GM12878 (cell line): ENCODE data around the gene ZNF44. TPM values are rescaled to one million over a fixed set of nuclear protein-coding genes. Genes with fewer than 3 reads are reported as not detected.

Source experiments
- ATAC-seq: fragments of 200-7000 bp; cut with Tn5 transposase; 3 replicates; pipeline ENCODE4 v1.9.1; 2020; ENCODE audit warnings: mild to moderate bottlenecking, moderate library complexity
- BruUV-seq: library from RNA; stranded (reverse); fragments of 400-500 nt; replicated peaks from 2 replicates; lab custom pipeline; 2021; lab: Mats Ljungman, UMichigan
- CTCF ChIA-PET: fragments of 300-600 bp; sonication (Branson Sonifier 250); formaldehyde crosslinking; extraction: SDS; loops from one replicate; lab custom pipeline; 2021; ENCODE audit warnings: inconsistent platforms; lab: Yijun Ruan, JAX
- POLR2A ChIA-PET: fragments of 350-600 bp; formaldehyde crosslinking; extraction: SDS; loops from one replicate; lab custom pipeline; 2021; ENCODE audit warnings: inconsistent platforms; lab: Charles Lee
- RAD21 ChIA-PET: fragments of 300-600 bp; sonication (Branson Sonifier 250); formaldehyde crosslinking; loops from one replicate; lab custom pipeline; 2023; ENCODE audit warnings: antibody characterized with exemption; ENCODE audit not compliant: unreplicated experiment; lab: Charles Lee
- SMC1A ChIA-PET: fragments of 300-600 bp; sonication (Branson Sonifier 250); formaldehyde crosslinking; loops from one replicate; lab custom pipeline; 2023; ENCODE audit not compliant: unreplicated experiment, uncharacterized antibody; lab: Charles Lee
- DNase-seq: peaks from one replicate; pipeline ENCODE4 v3.0.0-alpha.2; 2011; ENCODE audit warnings: low read depth, low spot score
- FAIRE-seq: peaks from 3 replicates; lab custom pipeline; 2011; peaks lifted over from hg19 to GRCh38; lab: Jason Lieb, UNC
- H2AFZ ChIP-seq: 2 replicates; pipeline ENCODE4 v1.6.0; 2011; ENCODE audit warnings: low read depth, low read length, control low read depth; ENCODE audit not compliant: control insufficient read depth
- H3K27ac ChIP-seq: 2 replicates; pipeline ENCODE4 v1.5.1; 2011; ENCODE audit warnings: control low read depth; ENCODE audit not compliant: control insufficient read depth, insufficient read depth
- H3K27me3 ChIP-seq, 2 experiments: replicated peaks in 1 of 2; 2 replicates each; pipeline versions ENCODE4 v1.6.0 to v1.6.1; 2011; ENCODE audit warnings: low read length in 1 of 2; ENCODE audit not compliant: control insufficient read depth in 2 of 2, insufficient read depth in 2 of 2
- H3K36me3 ChIP-seq, 2 experiments: 2 replicates each; pipeline ENCODE4 v1.5.1; 2011; ENCODE audit warnings: low read length in 1 of 2; ENCODE audit not compliant: control insufficient read depth in 2 of 2, insufficient read depth in 2 of 2
- H3K4me1 ChIP-seq: 2 replicates; pipeline ENCODE4 v1.6.1; 2011; ENCODE audit warnings: mild to moderate bottlenecking, low read length, moderate library complexity, mixed read lengths; ENCODE audit not compliant: control insufficient read depth, insufficient read depth
- H3K4me2 ChIP-seq: 2 replicates; pipeline ENCODE4 v1.6.0; 2011; ENCODE audit warnings: control low read depth; ENCODE audit not compliant: control insufficient read depth, insufficient read depth
- H3K4me3 ChIP-seq: fragments of 200-600 bp; sonication (generic); 2 replicates; pipeline ENCODE4 v1.5.1; 2016
- H3K79me2 ChIP-seq: 2 replicates; pipeline ENCODE4 v1.6.0; 2011; ENCODE audit warnings: low read length; ENCODE audit not compliant: control insufficient read depth, insufficient read depth
- H3K9ac ChIP-seq: 2 replicates; pipeline ENCODE4 v1.8.0; 2011; ENCODE audit warnings: low read length, control low read depth, mixed read lengths; ENCODE audit not compliant: control insufficient read depth, insufficient read depth
- H3K9me3 ChIP-seq: replicated peaks from 3 replicates; pipeline ENCODE4 v1.5.1; 2011; ENCODE audit warnings: mild to moderate bottlenecking, low read length; ENCODE audit not compliant: control insufficient read depth, insufficient read depth
- H4K20me1 ChIP-seq: 2 replicates; pipeline ENCODE4 v1.6.0; 2011; ENCODE audit not compliant: control insufficient read depth, insufficient read depth
- E2F8 ChIP-seq: fragments of 450-650 bp; IDR thresholded peaks from 2 replicates; pipeline ENCODE4 v1.6.1; 2018; ENCODE audit warnings: mild to moderate bottlenecking, low read depth, moderate library complexity; ENCODE audit not compliant: partially characterized antibody
- E4F1 ChIP-seq: fragments of 450-650 bp; IDR thresholded peaks from 2 replicates; pipeline ENCODE4 v1.6.1; 2018; ENCODE audit warnings: borderline replicate concordance, mild to moderate bottlenecking; ENCODE audit not compliant: partially characterized antibody
- ETV6 ChIP-seq, 2 experiments: fragments of 450-650 bp in 1 of 2; IDR thresholded peaks in 1 of 2; conservative IDR thresholded peaks in 1 of 2; 2 replicates each; pipeline ENCODE4 v1.6.1; 2014; ENCODE audit warnings: antibody characterized with exemption in 1 of 2, borderline replicate concordance in 1 of 2, low read depth in 1 of 2, mild to moderate bottlenecking in 1 of 2, moderate library complexity in 1 of 2
- MAX ChIP-seq: IDR thresholded peaks from 2 replicates; pipeline ENCODE4 v1.6.1; 2012; ENCODE audit warnings: low read depth, low read length, improper control_type of control experiment
- WGBS: methylation state at CpG from one replicate; pipeline ENCODE4 v1.1.6; 2016; ENCODE audit warnings: low lambda C conversion rate; ENCODE audit not compliant: insufficient replicate concordance, insufficient coverage; ENCODE audit errors: missing lambda C conversion rate; 5-methylcytosine and 5-hydroxymethylcytosine counted together
- in situ Hi-C: fragments of 300-500 bp; cut with MboI; formaldehyde crosslinking; loops from 9 replicates; pipeline ENCODE4 v1.14.3; 2018; ENCODE audit warnings: mixed read lengths
- intact Hi-C: fragments of 100-400 bp; cut with micrococcal nuclease; formaldehyde crosslinking; loops from one replicate; pipeline ENCODE4 v1.14.2; 2022; ENCODE audit not compliant: unreplicated experiment
- polyA plus RNA-seq, 11 experiments: library from polyadenylated mRNA; depleted of rRNA in 4 of 11; unstranded in 6 of 11; stranded (reverse) in 5 of 11; fragments of >200 nt; fragmentation: Nextera tagmentation in 4 of 11; fragmentation: Illumina TruSeq in 1 of 11; extraction: Ambion mirVana in 4 of 11; extraction: Trizol in 1 of 11; gene quantifications; 1 replicate in 1 of 11; 2 replicates in 10 of 11; pipeline versions ENCODE4 v1.2.1 to v1.2.3, GENCODE V29; 2011 to 2016; ENCODE audit warnings: inconsistent platforms in 2 of 11, missing spikeins in 2 of 11, low read depth in 1 of 11
- total RNA-seq, 4 experiments: library from RNA; depleted of rRNA in 3 of 4; stranded (reverse); fragments of >200 nt in 3 of 4; fragmentation: Illumina TruSeq in 1 of 4; extraction: Trizol in 1 of 4; gene quantifications; 2 replicates each; pipeline versions ENCODE4 v1.2.1 to v1.2.3, GENCODE V29; 2013 to 2021

Gene ZNF44
- total and polyA plus RNA-seq, 10 of the 15 experiments (the other 5 are each of a cell fraction or from before 2014, with no cell fraction given): 3.7 to 11.3 (median 5.4) TPM

- TF ChIP-seq MAX (no peak), ETV6 (conservative IDR thresholded peaks at IDR 0.05 in 1 of 2, IDR thresholded peaks at IDR 0.05 in 1 of 2; ENCODE audit: borderline replicate concordance in 1 of 2, low read depth in 1 of 2) (no peak)
These were observed 6.7 kb downstream of the ZNF44 start (continued) for GRCh38 chr19:12287958-12288500.

- TF ChIP-seq E4F1 (no peak), E2F8 (no peak)
- TF ChIP-seq, all 136 proteins: peak for 0
- no peak for ATAC-seq
- WGBS: over 99% methylated on average over 18 of the region's 18 CpGs
- no peak for FAIRE-seq
- ChIA-PET CTCF (no interaction called here), POLR2A (no interaction called here), RAD21 (no interaction called here), SMC1A (no interaction called here)
- H3K4me2 ChIP-seq: no peak overlapping the region
- H4K20me1 ChIP-seq: no peaks in the 10 kb centered on the region; the same call in 1 of the 2 replicates
- H3K79me2 ChIP-seq: no peaks in the 10 kb centered on the region; the same call in 1 of the 2 replicates
- intact Hi-C loops (no loop called here), in situ Hi-C loops (no loop called here)
- H3K4me1 ChIP-seq: peaks cover 3% of the 10 kb centered on the region; the same call in 1 of the 2 replicates
- H3K9me3 ChIP-seq: peaks cover 9% of the 10 kb centered on the region
- no peak overlapping the region for H3K4me3 ChIP-seq
- no peaks in the 10 kb centered on the region for H3K36me3 ChIP-seq
- no peak for DNase-seq
- no TSS peak for BruUV-seq
- H3K27me3 ChIP-seq: no peaks in the 10 kb centered on the region
- H3K27ac ChIP-seq: no peak overlapping the region
- no peak overlapping the region for H2AFZ ChIP-seq
- H3K9ac ChIP-seq: no peak overlapping the region
These were observed 10.1 kb downstream of the ZNF44 start for GRCh38 chr19:12284631-12285030.
